HG03280 (cell line): ENCODE measurements around the gene C6orf52.
"Not testable (repeated sequence)": the region's sequence is repeated elsewhere in the genome, so short reads cannot be mapped to it uniquely, and the experiment has no call there.

Experiments
- ATAC-seq: cut with Tn5 transposase; IDR thresholded peaks from one replicate; pipeline ENCODE4 v1.9.1; 2021; ENCODE audit warnings: mild to moderate bottlenecking, moderate library complexity; ENCODE audit not compliant: unreplicated experiment

Gene C6orf52

DNA sequence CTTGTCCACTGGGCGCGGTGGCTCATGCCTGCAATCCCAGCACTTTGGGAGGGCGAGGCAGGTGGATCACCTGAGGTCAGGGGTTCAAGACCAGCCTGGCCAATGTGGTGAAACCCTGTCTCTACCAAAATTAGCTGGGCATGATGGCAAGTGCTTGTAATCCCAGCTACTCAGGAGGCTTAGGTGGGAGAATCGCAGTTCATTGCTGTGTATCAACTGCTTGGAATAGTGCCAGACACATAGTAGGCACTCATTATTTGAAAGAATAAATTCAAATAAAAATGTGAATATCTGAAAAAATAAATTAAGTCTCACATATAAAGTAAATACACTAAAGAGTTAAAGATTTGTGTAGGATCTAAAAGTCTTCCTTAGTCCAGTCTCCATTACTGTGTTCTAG lies 2.2 kb upstream of the C6orf52 start:
- no peak for ATAC-seq

DNA sequence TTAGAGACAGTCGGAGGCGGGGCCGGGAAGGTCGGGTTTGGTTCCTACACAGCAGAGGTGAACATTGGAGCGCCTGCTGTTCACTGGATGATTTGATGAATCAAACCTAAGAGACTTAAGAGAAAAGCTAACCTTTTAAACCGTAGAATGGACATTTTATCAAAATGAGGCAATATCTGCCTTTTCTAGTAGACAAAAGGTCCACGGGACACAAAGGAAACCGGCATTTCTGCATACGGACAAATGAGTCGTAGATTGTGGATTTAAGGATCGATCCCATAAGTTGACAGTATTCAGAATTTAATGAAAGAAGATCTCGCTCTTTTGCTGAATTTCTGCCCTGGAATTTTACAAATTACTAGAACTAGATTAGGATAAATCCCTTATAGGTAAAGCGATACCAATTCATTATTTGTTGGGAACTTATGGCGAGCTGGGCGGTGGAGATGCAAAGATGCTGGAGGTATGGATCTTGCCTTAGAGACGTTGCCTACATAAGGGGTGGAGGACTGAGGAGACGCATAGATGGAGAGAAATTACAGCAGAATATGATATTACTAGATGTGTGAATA lies 756 bp upstream of the C6orf52 start:
- ATAC-seq: no peak

DNA sequence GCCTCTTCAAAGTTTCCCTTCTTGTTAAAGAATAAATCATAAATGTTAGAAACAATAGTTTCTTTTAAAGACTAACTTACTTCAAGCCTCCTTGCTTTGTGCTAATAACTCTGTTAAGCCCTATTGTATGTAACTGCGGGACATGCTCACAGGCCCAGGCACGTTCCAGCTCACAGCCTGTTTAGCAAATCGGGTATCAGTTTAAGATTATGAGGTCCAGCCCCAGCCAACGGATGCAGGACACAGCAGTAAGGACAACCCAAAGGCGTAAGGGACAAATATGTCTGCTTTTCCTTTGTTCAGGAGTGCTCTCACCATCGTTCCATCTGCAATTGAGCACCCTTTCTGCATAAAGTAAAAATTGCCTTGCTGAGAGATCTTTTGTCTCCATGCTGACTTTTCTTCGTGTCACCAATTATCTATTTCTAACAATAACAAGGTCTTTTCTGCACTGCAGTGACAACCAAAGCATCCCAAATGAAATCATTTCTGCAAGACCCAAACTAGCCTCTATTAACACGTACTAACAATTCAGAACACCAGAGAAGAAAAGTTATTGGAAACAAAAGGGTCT lies 1.4 kb downstream of the C6orf52 start:
- no peak for ATAC-seq

DNA sequence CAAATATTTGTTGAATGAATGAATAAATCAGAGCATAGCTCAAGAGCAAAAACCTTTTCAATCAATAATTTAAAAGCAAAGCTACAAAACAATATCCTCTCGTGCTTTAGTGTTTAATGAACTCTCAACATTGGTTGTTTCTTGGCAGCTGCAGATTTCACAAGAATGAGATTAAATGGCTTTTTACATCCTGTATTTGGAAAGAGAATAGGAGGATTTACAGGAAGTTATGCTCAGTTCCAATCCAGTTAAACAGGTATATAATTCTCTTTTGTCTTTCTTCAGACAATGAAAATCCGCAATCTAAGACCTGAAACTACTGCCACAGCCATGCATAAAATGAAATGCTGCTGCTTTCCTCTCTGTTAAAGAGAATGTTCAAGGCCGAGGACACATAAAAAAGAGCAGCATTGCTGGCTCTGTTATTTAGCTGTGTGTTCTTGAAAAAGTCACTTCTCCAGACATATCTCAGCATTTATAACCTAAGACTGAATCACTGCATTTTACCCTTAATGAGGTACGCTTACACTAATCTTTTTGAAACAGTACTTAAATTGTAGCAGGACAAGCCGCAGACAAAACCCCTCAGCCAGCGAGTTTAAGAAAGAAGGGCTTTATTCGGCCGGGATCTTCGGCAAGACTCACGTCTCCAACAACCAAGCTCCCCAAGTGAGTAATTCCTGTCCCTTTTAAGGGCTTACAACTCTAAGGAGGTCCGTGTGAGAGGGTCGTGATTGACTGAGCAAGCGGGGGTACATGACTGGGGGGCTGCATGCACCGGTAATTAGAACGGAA lies 3.6 kb downstream of the C6orf52 start:
- no peak for ATAC-seq

DNA sequence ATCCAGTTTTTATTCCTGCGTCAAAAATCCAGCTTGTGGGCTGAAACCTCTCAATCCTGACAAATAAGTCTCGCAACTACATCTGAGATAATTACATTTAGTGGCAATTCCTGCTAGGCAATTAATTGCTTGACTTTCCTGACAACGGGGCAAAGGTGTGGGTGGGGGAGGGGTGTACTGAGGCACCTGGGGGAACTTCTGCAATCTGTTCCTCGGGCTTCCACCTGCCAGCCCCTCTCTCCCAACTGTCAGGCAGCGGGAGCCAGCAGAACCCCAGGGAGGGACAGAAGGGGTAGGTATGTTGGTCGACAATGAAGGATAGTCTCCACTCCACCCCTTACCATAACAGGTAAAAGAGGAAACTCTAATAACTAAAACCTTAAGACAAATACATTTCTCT lies 6.8 kb downstream of the C6orf52 start:
- ATAC-seq: no peak

DNA sequence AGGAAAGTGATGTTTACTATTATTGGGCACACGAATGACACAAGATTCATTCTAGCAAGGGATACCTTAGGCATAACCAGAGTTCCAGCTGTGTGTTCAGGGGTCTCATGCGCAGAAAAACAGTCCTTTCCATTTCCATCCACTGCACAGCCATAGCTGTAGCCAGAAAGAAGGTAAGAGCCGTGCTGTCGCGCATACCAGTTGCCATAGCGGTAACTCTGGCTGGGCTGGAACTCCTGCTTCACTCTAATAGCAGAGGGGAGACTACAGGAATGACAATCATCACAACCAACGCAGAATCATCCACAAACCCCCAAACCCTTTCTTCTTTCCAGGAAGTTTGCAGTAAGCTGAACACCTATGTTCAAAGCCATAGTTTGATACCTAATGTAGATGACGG lies 7.5 kb downstream of the C6orf52 start:
- no peak for ATAC-seq

DNA sequence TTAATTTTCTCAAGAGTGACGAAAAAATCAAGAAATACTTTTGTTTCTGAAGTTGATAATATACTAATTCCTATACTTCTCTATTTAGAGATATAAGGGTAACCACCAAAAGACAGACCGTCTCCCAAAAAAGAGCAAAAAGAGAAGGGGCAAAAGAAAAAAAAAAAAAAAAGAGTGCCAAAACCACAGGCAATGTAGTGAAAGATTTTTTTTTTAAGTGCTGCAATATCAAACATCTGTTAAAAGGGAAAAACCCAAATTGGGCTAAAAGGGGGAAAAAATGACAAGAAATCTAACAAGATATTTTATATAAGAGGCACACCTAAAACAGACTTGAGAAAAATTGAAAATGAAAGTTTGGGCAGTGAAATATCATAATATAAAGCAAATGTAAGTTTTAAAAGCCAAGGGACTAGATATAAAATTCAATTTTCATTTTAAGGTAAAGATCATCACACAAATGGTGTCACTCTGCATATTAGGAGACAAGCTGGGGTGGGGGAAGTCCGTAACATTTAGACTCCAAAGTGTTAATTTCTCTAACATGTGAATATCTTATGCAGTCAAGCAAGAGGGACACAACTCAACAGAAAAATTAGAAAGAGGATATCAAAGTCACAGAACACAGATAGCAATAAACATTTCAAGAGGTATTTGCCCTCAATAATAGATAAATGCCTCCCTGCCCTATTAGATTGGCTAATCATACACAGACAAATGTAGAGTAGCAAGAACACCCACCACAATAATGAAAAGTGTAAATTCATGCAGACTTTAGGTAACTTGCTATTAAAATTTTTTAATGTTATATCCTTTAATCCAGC lies 9.1 kb downstream of the C6orf52 start:
- ATAC-seq: no peak

DNA sequence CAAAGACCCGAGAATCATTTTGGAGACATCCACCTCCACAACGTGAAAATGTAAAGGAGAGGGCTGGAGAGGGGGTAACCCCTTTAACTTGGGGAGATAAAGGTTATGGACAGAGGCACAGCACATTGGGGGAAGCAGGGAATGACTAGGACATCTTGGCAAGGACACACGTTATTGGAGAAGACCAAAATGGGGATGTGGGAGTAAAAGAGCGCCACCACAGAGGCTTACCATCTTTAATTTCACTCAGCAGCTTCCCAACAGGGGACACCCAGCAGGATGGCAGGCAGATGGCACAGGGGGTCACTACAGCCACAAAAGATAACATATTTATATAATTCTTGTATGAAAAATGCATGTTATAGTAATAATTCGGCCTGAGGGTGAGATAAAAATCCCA lies 9.8 kb downstream of the C6orf52 start:
- ATAC-seq: no peak

DNA sequence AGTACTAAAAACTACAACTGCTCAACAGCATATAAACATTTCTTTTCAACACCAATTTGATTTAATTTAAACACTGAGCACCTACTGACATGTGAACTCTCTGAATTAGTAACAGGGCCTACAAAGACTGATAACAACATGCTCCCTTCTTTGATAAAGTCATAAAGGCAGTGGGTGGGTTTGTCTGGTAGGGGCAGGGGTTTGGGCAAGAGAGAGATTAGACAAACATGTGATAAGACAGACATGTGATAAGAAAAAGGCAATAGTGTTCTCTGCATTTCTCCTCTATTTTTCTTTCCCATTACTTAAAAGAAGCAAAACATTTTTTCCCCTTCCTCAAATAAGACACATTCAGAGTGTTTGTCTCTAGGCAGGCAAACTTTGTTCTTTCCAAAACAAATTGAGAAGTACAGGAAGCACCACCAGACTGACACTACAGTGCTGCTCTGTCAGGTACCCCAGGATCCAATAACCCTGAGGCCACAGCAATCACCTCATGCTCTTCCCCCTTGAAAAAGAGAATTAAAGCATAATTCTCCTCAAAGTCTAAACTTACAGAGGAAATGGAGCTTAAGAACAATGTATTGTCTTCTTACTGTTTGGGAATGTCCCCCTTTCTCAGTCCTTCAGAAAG lies 11.9 kb downstream of the C6orf52 start:
- ATAC-seq: no peak

DNA sequence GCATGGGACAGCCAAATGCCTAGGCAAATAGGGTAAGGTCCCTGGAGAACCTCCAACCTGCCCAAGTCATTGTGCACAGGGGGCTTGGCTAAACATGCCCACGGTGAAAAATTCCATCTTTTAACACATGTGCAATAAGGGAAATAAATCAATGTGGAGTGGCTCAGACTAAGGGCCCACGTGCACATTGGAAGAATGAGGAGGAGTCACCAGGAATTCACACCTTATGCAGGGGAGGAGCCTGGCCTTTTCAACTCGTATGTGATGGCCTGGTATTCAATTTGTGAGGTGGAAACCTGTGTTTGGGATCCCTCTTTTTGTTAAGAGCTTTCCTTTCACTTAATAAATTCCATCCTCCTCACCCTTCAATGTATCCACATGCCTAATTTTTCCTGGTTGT lies 12.6 kb downstream of the C6orf52 start:
- ATAC-seq: no peak

DNA sequence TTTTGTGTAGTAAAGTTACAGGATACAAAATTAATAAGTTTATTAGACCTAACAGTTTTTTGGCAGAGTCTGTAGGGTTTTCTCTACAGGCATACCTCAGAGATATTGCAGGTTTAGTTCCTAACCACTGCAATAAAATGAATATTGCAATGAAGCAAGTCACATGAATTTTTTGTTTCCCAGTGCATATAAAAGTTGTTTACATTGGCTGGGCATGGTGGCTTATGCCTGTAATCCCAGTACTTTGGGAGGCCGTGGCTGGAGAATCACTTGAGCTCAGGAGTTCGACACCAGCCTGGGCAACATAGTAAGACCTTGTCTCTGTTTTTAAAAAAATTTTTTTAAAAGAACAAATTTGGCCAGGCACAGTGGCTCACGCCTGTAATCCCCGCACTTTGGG lies 16.0 kb downstream of the C6orf52 start:
- ATAC-seq: no peak

DNA sequence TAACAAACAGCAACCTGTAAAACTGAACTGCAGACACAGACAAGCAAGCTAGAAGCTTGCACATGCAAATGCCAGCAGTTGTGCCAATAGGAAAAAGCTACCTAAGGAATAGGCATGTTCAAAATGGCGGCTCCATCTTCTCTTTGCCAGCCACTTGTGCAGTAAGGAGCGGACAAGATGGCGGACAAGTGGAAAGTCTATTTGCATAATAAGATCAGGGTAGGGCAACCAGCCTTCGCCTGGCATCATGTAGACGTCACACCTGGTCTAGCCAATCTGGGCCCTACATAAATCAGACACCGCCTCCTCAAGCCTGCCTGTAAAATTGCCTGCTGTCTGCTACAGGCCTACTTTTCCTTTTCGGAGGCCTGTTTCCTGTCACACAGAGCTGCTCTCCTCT lies 18.0 kb downstream of the C6orf52 start:
- ATAC-seq: no peak

DNA sequence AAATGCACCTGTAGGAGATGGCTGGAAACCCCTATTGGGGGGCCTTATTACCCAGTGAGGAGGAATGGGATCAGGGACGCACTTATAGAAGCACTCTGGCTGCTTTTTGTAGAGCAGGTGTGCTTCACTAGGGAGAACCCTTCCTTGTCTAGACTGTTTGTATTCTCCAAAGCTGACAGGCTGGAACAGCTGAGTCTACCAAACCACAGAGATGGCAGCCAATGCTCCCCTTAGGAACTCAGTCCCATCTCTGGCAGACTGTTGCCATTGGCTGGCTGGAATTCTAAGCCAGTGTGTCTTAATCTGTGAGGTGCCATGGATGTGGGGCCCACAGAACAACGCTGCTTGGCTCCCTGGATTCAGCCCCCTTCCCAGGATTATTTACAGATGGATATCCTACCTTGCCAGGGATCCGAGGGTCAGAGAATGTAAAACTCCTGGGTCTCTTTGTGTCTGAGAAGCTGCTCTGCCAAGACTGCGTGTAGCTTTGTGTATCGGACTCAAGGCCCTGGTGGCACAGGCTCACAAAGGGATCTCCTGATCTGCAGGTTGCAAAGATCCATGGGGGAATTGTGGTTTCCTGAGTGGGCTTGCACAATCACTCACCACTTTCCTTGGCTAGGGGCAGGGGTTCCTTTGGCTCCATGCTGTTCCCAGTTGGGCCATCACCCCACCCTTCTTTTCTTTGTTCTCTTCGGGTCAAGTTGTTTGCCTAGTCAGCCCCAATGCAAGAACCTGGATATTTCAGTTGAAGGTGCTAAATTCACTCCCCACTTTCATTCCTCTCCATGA lies 26.1 kb downstream of the C6orf52 start:
- ATAC-seq: no peak

DNA sequence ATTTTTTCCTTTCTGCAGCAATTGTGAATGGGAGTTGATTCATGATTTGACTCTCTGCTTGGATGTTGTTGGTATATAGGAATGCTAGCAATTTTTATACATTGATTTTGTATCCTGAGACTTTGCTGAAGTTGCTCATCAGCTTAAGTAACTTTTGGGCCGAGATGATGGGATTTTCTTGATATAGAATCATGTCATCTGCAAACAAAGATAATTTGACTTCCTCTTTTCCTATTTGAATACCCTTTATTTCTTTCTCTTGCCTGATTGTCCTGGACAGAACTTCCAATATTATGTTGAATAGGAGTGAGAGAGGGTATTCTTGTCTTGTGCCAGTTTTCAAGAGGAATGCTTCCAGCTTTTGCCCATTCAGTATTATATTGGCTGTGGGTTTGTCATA lies 28.8 kb downstream of the C6orf52 start:
- ATAC-seq: not testable (repeated sequence)

DNA sequence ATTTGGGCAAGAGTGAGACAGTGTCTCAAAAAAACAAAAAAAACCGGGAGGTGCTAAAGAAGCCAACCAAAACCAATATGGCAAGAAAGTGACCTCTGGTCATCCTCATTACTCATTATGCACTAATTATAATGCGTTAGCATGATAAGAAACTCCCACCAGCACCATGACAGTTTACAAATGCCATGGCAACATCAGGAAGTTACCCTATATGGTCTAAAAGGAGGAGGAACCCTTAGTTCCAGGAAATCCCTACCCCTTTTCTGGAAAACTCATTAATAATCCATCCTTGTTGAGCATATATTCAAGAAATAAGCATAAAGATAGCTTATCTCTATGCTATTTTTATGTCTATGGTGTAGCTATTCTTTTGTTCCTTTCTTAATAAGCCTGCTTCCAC lies 31.7 kb downstream of the C6orf52 start:
- ATAC-seq: no peak

DNA sequence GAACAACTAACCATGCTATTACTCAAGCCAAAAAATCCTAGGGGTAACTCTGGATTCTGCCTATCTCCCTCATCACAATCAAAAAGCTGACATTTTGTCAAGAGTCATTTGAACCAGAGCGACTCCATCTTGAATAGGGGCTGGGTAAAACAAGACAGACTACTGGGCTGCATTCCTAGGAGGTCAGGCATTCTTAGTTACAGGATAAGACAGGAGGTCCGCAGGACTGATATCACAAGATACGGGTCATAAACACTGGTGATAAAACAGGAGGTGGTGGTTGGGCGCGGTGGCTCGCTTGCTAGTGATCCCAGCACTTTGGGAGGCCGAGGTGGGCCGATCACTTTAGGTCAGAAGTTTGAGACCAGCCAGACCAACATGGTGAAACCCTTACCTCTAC lies 32.2 kb downstream of the C6orf52 start:
- ATAC-seq: no peak

DNA sequence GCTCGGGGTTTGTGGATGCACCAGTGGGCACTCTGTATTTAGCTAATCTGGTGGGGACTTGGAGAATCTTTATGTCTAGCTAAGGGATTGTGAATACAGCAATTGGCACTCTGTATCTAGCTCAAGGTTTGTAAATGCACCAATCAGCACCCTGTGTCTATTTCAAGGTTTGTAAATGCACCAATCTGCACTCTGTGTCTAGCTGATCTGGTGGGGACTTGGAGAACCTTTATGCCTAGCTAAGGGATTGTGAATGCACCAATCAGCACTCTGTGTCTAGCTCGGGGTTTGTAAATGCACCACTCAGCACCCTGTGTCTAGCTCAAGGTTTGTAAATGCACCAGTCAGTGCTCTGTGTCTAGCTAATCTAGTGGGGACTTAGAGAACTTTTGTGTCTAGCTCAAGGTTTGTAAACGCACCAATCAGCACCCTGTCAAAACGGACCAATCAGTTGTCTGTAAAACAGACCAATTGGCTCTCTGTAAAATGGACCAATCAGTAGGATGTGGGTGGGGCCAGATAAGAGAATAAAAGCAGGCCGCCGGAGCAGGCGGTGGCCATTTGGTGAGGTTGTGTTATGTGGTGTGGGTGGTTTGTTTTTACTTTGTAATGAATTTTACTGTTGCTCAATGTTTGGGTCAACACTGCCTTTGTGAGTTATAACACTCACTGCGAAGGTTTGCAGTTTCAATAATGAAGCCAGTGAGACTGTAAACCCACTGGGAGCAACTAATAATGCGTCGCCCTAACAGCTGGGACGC lies 33.8 kb downstream of the C6orf52 start:
- ATAC-seq: not testable (repeated sequence)

DNA sequence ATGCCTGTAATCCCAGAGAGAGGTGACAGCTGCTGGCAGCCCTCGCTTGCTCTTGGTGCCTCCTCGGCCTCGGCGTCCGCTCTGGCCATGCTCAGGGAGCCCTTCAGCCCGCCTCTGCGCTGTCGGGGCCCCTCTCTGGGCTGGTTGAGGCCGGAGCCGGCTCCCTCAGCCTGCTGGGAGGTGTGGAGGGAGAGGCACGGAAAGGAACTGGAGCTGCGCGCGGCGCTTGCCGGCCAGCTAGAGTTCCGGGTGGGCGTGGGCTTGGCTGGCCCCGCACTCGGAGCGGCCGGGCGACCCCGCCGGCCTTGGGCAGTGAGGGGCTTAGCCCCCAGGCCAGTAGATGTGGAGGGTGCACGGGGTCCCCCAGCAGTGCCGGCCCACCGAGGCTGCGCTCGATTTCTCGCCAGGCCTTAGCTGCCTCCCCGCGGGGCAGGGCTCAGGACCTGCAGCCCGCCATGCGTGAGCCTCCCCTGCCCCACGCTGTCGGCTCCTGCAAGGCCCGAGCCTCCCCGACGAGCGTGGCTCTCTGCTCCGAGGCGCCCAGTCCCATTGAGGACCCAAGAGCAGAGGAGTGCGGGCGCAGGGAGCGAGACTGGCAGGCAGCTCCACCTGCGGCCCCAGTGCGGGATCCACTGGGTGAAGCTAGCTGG lies 34.6 kb downstream of the C6orf52 start:
- ATAC-seq: no peak
